Activated CD4-positive, CD25-positive, alpha-beta regulatory T cell (primary cell): Measurements from ENCODE around the gene FGF12.
"Not testable (repeated sequence)": the region's sequence is repeated elsewhere in the genome, so short reads cannot be mapped to it uniquely, and the experiment has no call there.

Experiments
- DNase-seq, 4 experiments: peaks; one replicate each; lab custom pipeline; 2025; lab: John Stamatoyannopoulos, UW

The FGF12 gene

DNA sequence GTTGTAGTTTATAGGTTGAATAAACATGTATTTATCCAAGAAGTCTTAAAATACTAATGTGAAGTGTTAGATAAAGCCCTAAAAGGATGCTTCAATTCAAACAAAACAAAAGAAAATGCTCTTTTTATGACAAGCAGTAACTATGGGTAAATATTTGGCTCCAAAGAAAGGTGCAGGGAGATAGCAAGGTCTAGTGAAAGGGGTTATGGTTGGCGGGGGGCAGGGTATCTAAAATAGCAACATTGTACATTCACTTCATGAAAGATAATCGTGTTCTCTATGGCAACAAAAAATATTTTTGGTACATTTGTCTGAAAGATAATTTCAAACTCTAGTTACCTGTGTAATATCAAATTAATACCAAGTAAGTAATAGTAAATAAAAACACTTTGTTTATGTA, 149.5 kb downstream of the FGF12 start:
- no peak for DNase-seq

DNA sequence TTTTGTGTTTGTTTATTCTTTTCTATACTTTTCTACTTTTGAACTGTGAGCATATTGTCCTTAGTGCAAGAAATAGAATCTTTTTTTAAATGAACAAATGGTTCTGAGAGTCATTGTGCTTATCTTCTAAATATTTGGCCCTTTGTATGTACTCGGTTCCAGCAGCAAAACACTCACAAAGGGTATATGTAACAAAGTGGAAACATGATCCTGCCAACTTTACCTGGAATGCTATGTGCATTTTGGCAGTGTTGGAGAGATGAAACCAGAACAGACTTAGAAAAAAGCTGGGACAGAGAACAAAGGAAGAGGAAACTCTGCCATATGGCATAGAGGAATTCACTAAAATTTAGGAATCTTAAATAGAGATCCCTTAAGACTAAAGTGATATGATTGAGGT, 150.1 kb downstream of the FGF12 start:
- DNase-seq = no peak

DNA sequence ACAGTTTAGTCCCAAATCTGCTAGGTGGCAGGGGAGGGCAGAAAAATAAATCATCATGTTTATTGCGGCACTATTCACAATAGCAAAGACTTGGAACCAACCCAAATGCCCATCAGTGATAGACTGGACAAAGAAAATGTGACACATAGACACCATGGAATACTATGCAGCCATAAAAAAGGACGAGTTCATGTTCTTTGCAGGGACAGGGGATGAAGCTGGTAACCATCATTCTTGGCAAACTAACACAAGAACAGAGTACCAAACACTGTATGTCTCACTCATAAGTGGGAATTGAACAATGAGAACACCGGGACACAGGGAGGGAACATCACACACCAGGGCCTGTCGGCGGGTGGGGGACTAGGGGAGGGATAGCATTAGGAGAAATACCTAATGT, 150.6 kb downstream of the FGF12 start:
- DNase-seq = not testable (repeated sequence)

DNA sequence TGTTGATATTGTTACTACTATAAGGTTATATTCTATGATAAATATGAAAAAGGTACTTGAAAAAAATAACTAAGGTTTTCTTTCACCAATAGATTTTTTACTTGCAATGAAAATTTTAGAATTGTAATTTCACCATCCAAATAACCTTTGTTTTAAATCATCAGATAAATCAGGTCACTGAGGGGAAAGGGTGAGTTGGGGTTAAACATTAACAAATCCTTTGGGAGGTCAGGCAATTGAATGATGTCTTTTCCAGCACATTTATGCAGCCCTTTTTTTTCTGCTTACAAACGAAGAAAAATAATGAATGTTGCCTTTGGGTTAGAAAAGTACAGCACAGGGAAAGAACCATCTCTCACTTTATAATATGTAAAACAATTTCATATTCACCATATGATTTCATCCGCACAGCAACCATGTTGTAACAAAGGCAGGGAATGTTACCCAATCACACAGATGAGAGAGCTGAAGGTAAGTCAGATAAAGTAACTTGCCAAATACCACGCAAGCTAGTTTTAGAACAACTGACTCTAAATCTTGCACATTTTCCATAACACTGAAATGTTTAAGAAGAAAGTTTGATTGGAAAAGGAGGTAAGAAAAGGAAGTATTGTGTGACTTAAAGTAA, 151.3 kb downstream of the FGF12 start:
- no peak for DNase-seq

DNA sequence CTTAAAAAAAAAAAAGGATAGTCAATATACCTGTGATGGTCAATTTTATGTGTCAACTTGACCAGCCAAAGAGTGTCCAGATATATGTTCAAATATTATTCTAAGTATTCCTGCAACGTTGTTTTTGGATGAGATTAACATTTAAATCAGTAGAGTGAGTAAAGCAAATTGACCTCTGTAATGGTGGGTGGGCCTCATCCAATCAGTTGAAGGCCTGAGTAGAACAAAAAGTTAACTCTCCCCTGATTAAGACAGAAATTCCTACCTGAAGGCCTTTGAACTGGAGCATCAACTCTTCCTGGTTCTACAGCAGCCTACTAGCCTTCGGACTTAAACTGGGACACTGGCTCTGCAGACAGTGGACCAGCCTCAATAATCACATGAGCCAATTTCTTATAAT, 154.1 kb downstream of the FGF12 start:
- no peak for DNase-seq

DNA sequence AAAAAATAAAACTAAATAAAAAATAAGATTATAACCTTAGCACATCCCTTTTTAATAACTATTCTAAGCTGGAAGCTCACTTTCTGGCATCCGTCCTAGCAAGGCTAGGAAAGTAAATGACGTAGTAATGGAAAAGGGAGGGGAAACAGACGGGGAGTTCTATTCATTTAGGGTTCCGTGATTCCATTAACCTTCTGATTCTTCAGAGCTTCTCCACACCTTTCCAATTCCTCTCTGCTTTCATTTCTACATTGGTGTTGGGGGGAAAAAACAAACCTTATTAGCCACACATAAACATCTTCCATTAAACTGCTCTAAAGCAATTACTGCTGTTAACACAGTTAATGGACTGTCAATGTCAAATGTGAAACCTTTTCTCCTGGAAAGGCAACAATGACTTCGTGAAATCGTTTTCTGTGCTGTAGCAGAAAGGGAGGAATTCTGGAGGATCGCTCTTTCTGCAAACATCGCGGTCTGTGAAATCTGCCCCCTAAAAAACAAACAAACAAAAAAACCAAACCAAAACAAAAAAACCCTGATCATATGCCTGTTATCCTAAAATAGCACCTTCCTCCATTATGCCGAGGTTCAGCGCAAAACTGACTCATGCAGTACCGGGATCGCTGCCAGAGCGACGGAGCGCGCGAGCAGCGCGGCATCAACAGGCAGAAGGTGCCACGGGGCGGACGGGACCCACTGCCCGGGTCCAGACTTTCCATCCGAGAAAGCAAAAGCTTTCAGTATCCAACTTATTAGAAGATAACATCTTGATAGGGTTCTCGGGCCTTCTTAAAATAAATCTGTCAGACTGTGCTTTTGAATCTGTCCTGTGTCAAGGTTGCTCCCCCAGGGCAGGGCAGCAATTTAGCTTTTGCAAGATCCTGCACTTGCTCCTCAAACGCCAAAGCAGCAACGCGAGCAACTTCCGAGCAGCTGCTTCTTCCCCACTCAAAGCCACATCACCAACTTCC, 156.2 kb downstream of the FGF12 start:
- no peak for DNase-seq

DNA sequence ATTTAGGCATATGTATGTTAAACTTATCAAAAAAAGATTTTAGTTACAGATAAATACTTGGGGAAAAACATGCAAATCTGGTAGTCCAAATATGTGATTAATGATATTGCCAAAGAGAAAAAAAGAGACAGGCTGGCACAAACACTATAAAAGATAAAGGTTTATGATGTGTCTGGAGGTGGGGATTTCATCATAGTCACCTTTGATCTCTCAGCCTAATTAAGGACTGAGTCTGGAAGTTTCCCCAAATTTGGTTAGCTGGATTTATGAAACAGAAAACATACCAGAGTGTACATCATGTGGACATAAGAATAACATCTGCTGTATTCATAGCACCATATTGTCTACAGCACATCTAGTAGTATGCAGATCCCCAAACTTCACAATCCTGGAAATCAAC, 157.0 kb downstream of the FGF12 start:
- no peak for DNase-seq

DNA sequence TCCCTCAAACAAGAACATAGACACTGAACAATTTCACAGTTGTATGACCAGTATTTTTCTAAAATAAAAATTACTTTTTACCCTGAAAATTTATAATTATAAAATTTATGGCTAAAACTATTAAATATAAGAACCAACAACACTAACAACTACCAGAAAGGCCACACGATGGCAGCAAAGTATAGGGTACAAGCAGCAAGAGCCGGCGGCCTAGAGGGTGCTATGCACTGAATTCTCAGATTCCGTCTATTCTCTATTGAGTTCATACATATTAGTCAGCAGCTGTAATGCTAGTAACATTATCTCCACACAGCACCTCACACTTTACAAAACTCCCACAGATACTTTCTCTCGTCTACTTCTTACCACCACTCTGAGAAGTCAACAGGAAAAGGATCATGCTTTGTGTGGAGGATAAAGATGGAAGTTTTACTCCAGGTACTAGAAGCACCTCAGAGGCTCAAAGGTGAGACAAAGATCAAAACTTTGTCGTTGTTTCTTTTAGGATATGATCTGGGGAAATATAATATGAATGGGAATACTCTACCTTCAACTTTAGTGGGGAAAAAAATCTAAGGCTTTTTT, 160.5 kb downstream of the FGF12 start:
- peak; percentile 3 to 36 (median 16) for DNase-seq

DNA sequence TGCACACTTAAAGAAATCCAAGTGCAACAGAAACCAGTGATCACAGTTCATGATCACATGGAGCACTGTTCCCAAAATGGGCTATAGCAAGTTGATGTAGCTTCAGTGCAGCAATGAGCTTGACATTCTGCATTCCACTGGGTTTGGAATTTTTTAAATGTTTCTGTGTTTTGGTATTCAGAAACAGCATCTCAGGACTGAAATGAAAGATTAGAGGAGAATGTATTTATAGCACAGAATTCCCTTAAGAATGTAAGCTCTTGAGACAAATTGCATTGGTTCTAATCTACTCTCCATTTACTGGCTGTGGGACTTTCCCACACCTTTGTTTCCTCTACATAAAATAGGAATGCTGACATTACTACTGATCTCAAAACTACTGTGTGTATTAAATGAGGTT, 162.7 kb downstream of the FGF12 start:
- no peak for DNase-seq

DNA sequence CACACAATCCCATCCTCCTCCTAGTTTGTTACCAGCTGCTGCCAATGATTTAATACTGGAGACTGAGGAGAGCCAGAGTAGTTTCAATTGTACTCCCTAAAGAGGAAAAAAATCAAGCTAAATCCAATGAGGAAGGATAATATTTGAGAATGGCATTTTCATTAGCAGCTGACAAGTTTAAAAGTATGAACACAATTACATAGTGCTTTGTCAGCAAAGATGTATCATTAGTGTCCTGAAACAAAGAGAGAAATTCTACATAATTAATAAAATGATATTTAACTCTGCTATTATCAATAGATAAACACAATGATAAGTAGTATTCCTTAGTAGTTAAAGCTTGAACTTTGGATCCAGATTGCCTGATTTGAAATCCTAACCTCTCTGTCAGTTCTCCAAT, 163.9 kb downstream of the FGF12 start:
- no peak for DNase-seq

DNA sequence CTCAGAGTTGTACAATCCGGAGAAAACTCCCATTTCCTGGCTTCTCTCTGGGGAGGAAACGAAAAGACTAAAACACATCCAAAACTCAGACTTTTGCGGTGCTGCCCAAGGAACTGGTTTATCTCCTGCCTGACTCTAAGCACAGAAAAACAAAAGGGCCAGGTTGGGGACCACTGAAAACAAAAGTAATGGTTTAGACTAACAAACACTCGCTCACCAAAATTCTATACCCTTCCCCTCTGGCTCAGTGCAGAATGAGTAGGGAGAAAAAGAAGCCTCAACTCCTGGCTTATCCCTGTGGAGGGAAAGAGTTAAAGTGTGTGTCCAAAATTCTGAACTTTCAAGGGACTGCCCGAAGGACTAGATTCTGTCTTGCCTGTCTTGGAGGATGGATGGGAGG, 173.6 kb downstream of the FGF12 start:
- DNase-seq = no peak

DNA sequence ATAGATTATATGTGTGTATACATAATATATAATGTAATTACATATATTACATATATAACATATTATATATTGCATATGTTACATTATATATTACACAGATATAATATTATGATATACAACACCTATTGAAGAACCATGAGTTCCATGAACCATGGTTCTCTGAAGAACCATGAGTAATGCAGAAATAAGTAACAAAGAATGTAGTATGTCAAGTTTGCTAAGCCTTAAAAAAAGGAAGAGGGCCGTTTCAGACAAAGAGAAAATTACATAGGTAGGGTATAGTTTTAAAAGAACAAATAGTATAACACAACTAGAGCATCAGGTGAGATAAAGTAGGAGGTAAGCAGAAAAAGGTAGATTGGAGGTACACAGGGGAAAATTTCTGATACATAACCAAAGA, 177.0 kb downstream of the FGF12 start:
- DNase-seq = no peak

DNA sequence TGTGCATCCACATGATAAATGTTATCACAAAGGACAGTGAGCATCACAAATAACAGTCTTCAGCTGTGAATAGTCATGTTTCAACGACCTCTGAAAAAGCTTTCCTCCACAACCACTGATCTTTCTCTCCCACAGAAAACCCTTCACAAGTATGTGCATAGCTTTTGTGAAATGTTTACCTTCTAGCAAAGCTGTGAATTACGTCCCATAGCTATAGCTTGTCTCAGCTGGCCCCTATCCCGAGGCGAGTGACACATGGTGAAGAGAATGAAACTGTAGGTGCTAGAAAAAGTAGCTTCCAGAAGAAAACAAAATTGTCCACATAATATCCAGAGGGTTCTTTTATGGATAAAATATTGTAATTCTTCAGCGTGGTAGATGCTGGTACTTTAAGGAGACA, 182.0 kb downstream of the FGF12 start:
- DNase-seq = no peak

DNA sequence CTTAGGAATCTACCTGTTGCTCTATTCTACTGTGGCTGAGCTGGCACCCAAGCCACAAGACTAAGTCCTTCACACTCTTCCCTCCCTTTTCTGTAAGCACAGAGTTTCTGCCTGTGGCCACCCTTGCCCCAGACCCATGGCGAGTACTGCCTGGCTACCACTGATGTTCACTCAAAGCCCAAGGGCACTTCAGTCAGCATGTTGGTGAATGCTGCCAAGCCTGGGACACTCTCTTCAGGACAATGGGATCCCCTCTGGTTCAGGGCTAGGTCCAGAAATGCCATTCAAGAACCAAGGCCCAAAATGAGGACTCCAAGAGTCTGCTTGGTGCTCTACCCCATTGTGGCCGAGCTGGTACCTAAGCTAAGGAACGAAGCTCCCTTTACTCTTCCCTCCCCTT, 184.2 kb downstream of the FGF12 start:
- DNase-seq = no peak

DNA sequence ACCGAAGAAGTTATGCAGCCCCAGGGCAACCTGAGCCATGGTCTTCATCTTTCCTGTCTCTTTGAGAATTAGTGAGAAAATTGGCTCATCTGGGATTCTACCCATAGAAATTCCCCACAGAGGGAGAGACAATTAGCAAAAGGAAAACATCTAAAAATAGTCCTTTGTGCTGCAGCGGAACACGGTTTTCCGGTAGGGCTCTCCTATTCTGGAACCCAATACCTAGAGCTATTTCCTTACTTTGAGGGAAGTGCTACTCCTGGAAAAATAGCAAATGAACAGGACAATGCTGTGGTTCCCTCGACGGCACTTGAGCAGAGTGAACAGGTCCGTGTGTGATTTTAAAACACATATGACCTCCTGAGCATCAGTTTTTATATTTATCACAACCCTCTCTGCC, 210.5 kb downstream of the FGF12 start:
- no peak for DNase-seq

DNA sequence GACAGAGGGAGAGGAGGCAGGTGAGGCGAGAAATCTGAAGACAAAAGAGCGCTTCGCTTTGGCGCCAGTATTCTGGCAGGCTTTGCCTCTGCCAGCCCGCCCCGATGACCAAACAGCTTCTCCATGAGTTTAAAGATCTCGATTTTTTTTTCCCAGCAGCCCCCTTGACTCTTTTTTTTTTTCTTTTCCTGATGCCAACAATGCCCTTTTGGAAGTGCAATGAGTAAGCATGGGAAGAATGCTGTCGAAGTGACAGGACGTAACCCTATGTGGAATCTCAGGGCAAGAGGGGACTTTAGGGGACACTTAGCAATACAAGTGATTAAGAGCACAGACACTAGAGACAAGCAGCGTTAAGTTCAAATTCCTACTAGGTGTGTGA, 211.7 kb downstream of the FGF12 start:
- no peak for DNase-seq

DNA sequence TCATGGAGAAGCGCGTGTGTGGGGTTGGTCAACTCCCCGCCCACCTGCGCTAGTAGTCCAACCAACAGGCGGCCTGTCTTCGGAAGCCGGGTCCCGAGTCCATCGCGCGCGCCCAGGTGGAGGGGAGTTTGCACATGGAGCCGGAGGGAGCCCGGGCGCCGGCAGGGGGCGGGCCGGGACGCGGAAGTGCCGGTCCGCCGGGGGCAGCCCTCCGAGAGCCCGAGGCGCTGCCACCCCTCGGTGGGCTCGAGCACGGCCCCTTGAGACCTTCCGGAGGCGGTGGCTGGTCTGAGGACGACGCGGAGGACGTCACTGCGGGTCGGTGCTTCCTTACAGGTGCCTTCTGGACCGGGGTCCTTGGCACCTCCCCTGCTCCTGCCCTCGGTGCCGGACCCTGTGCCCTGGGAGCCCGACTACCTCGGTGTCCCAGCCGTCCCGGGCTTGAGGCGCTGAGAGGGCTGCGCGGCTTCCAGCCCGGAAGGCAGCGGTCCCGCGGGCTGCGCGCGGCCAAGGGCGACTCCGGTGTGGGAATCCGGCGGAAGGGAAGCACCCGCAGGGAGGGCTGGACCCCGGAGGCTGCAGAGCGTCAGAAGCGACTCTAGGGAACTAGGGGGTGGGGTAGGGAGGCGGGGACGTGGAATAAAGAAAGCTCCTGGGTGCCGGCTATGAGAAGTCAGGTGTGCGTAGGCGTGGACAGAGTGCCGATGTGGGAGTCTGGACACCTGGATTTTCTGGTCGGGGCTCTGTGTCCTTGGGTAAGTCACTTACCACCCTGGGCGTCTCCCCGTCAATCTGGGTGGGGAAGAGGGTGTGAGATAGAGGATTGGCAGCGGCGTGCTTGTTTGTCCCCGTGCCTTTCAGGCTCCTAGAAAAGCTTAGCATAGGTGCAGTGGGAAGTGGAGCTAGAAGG, 212.3 kb downstream of the FGF12 start:
- DNase-seq = no peak

DNA sequence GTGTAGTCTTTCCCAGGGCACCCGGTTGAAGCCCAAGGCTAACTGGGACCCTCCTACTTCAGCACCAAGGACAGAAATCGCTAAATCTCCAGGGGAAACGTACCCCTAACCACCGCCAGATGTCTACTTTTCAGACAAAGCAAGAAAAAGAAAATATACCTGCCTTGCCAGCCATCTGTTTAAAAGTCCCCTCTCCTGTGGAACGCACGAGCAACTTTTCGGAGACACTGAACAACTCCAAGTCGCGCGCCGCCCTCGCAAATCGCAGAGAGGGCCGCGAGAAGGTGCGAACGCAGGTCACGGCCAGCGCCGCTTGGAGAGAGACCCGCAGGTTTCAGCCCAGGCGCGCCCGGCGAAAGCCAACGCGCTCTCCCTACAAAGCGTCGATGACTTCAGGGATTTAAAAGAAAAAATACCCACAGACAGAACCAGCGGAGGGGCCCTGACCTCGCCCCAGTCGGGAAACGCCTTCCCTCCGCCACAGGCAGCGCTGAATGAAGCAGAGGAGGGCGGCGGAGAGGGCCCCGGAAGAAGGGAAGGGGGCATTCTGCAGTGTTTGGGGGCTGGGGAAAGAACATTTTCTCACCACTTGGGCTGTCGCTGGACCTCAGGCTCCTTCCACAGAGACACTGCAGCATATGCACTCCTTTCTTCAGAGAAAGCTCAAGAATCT, 213.1 kb downstream of the FGF12 start:
- DNase-seq = no peak

DNA sequence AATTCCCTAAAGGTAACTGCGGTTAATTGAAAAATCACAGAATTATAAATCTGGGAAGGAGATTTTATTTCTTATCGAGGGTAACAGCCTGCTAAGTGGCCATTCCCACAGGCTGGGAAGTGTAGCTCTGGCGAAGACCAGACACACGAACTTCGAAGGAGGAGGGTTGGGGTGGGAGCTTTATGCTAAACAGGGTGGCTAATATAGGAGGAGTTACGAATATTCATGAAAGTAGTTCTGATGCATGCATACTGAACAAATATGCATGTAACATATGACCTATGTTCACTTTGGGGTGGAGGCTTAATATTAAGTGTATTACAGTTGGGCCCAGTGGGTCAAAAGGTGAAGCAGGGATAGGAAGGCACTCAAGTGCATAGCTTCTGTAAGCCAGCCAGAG, 221.6 kb downstream of the FGF12 start:
- no peak for DNase-seq

DNA sequence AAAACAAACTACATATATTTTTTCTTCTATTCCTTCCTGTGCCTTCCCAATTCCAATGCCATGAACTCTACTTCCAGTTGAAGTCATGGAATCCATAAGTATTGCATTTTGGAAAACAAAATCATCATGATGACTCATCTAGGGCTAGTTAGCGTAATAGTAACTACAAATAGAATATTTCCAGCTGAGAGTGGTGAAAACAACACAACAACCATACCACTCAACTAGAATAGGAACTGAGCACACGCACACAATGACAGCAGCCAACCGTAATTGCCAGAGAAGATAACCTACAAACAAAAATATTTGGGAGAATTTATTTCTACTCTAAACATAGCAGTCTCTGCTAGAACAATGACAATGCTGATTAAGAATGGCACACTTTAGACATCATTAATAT, 225.9 kb downstream of the FGF12 start:
- DNase-seq = no peak

DNA sequence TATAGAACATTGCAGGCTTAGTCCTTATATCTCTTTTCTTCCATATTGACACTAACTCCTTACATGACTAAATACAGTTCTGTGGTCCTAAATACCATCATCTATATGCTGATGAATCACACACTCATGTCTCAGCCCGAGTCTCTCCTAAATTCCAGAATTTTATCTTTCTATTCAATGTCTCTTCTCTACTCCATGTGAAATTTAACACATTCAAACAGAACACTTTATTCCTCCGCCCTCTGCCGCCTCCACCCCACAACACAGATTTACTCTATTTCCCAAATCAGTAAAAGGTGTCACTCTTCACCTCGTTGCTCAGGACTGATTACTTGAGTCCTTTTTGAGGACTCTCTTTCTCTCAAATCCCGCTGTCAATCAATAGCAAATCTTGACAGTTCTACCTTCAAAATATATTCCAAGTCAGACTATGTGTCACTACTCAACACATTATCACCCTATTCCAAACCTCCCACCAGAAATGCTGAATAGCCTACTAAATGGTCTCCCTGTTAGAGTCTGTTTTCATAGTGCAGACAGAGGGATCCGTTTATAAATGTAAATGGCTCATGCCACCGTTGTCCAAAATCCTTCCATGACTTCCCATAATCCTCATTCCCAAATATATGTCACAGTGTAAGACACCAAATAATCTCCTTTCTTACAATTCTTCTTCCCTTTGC, 230.3 kb downstream of the FGF12 start:
- no peak for DNase-seq
